GM18526 (cell line): ENCODE measurements around the gene CD24.

Source experiments
- POLR2A ChIP-seq: IDR thresholded peaks from 3 replicates; pipeline ENCODE4 v1.6.1; 2011; ENCODE audit not compliant: insufficient read length; ENCODE audit errors: extremely low read depth

CD24 gene

GRCh38 chr6:106973836-106974335 lies 643 bp downstream of the CD24 start:
- TF ChIP-seq POLR2A, result no peak

GRCh38 chr6:106973018-106973835 lies 1.3 kb downstream of the CD24 start:
- no peak for TF ChIP-seq POLR2A

GRCh38 chr6:106972500-106972899 lies 2.0 kb downstream of the CD24 start:
- TF ChIP-seq POLR2A, result no peak

DNA sequence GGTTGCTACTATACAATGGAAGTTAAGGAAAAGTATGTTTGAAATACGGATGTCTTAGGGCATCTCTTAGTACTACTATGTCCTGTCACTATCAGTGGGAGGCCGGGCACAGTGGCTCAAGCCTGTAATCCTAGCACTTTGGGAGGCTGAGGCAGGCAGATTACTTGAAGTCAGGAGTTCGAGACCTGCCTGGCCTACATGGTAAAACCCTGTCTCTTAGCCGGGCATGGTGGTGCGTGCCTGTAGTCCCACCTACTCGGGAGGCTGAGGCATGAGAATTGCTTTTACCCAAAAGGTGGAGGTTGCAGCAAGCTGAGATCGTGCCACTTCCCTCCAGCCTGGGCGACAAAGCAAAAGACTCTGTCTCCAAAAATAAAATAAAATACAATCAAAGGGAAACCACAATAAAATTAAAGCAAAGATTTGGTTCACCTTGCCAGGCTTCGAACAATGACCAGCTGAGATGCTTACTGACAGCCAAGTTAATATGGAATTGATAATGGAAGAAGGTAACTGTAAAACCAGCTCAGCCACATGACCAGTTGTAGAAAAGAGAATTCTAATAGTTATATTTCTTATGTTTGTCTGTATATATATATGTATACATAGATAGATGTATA lies 6.5 kb downstream of the CD24 start:
- no peak for TF ChIP-seq POLR2A

DNA sequence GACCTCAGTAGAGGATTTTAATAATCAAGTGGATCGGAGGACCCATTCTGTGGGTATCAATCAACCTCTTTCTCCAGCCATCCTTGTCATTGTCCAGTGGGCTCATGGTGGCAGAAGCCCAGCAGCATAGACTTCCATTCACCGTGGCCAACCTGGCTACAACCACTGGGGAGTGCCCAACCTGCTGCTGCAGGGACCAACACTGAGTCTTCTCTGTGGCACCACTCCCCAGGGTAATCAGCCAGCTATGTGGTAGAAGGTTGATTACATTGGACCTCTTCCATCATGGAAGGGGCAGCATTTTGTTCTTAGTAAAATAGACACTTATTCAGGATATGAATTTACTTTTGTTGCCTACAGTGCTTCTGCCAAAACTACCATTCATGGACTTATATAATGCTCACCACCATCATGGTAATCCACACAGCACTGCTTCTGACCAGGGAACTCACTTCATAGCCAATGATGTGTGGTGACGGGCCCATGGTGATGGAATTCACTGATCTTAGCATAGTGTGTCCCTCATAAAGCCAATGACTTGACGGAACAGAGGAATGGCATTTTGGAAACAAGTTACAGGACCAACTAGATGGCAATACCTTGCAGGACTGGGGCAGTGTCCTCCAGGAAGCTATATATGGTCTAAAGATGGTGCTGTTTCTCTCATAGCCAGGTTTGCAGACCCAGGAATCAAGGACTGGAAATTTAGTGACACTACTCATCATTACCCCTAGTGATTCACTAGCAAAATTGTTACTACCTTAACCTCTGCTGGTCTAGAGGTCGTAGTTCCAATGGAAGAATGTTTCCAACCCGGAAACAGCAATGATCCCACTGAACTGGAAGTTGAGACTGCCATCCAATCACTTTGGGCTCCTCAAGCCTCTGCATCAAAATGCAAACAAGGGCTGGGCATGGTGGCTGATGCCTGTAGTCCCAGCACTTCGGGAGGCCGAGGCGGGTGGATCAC lies 7.6 kb downstream of the CD24 start:
- no peak for TF ChIP-seq POLR2A

- TF ChIP-seq POLR2A, result no peak
Observed at GRCh38 chr6:106966229-106966628, 8.3 kb downstream of the CD24 start.

GRCh38 chr6:106964954-106965353 lies 9.6 kb downstream of the CD24 start:
- TF ChIP-seq POLR2A, result no peak

DNA sequence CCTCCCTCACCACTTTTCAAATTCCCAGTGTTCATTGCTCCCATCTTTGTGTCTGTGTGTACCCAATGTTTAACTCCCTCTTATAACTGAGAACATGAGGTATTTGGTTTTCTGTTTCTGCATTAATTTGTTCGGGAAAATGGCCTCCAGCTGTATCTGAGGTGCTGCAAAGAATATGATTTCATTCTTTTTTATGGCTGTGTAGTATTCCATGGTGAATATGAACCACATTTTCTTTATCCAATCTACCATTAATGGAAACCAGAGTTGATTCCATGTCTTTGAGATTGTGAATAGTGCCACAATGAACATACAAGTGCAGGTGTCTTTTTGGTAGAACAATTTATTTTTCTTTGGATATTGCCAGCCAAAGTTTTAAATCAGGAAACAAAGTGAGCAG lies 10.4 kb downstream of the CD24 start:
- TF ChIP-seq POLR2A, result no peak

GRCh38 chr6:106963544-106963943 lies 11.0 kb downstream of the CD24 start:
- TF ChIP-seq POLR2A, result no peak

DNA sequence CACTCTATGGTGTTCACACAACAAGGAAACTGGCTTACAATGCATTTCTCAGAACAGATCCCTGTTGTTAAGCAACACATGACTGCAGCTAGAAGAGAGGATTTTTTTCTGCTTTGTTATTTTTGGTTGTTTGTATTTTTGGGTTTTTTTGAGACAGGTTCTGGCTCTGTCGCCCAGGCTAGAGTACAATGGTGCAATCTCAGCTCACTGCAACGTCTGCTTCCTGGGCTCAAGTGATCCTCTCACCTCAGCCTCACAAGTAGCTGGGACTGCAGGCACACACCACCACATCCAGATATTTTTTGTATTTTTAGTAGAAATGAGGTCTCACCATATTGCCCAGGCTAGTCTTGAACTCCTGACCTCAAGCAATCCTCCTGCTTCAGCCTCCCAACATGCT lies 12.7 kb downstream of the CD24 start:
- TF ChIP-seq POLR2A, result no peak

GRCh38 chr6:106961136-106961535 lies 13.4 kb downstream of the CD24 start:
- TF ChIP-seq POLR2A, result no peak

DNA sequence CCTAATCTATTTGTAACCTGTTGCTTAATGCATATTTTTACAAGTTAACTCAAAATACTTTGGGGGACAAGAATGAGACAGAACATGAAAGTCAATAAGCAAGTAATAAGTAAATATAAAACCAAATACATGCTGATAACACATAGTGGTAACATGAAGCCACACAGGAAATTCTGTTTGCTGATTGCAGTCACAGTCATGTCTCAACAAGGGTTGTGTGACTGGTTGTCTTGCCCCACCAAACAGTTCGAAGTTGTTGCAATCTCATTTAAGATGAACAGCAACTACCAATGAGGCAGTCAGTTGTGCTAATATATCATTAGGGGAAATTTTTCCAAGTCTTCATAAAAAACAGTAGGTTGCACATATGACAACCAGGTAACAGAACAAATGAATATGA lies 14.5 kb downstream of the CD24 start:
- no peak for TF ChIP-seq POLR2A

DNA sequence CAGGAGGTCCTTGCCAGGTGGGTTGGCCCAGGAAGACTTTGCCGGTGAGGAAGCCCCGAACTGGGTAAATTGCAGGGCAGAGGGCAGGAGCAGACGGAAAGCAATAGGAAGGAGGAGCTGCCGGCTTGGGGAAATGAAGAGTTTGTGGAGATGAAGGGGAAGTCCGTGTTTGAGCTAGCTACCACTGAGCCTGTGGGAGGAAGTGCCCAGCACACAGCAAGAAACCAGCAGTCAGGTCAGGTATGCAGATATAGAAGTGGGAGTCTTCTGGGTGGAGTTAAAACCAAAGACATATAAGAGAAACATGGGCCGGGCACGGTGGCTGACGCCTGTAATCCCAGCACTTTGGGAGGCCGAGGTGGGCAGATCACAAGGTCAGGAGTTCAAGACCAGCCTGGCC lies 34.7 kb downstream of the CD24 start:
- no peak for TF ChIP-seq POLR2A

DNA sequence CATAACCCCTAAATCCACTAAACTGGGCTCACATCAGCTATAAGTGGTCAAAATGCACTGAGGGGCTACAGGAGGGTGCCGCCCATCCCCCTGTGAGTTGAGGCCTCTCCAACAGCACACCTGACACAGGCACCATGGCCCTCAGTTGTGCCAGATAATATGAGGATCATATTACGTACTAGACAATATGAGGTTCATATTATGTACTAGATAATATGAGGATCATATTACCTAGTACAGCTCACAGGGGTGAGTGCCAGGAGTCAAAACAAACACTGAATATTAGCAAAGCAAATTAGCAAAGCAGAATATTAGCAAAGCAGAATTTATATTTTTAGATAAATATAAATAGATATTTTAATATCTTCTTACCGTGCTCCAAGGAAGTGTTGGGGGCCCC lies 35.3 kb downstream of the CD24 start:
- no peak for TF ChIP-seq POLR2A
